Panc1 (cell line): ENCODE results near the gene TRAF4. TPM values are rescaled to one million over a fixed set of nuclear protein-coding genes. Genes with fewer than 3 reads are reported as not detected.
"Not testable (repeated sequence)": the region's sequence is repeated elsewhere in the genome, so short reads cannot be mapped to it uniquely, and the experiment has no call there.

ENCODE experiments used
- ATAC-seq: fragments of 200-7000 bp; cut with Tn5 transposase; 2 replicates; pipeline ENCODE4 v1.9.1; 2020; ENCODE audit warnings: mild to moderate bottlenecking, moderate library complexity
- BruUV-seq: library from RNA; stranded (reverse); fragments of 400-500 nt; replicated peaks from 2 replicates; lab custom pipeline; 2021; lab: Mats Ljungman, UMichigan
- CTCF ChIA-PET: fragments of 300-600 bp; sonication (Branson Sonifier 250); formaldehyde crosslinking; loops from one replicate; lab custom pipeline; 2022; ENCODE audit warnings: antibody characterized with exemption; lab: Charles Lee
- POLR2A ChIA-PET: fragments of 300-600 bp; sonication (Branson Sonifier 250); formaldehyde crosslinking; loops from one replicate; lab custom pipeline; 2022; ENCODE audit warnings: antibody characterized with exemption; lab: Charles Lee
- DNase-seq: peaks from one replicate; pipeline ENCODE4 v3.0.0-alpha.2; 2010; ENCODE audit warnings: low read depth, low spot score
- H3K27ac ChIP-seq: 2 replicates; pipeline ENCODE4 v1.5.1; 2011; ENCODE audit warnings: mild to moderate bottlenecking, low read length, inconsistent platforms
- H3K27me3 ChIP-seq: fragments of 200-500 bp; sonication (Bioruptor generic); 2 replicates; pipeline ENCODE4 v1.6.0; 2014; ENCODE audit warnings: low read length, inconsistent platforms; ENCODE audit not compliant: control insufficient read depth, insufficient read depth
- H3K36me3 ChIP-seq: fragments of 200-500 bp; sonication (Bioruptor generic); 2 replicates; pipeline ENCODE4 v1.5.1; 2014; ENCODE audit warnings: inconsistent platforms, mild to moderate bottlenecking, low read length, moderate library complexity; ENCODE audit not compliant: control insufficient read depth, insufficient read depth
- H3K4me1 ChIP-seq: 2 replicates; pipeline ENCODE4 v1.5.1; 2011; ENCODE audit warnings: inconsistent platforms, mild to moderate bottlenecking, low read length, moderate library complexity; ENCODE audit not compliant: control insufficient read depth, insufficient read depth
- H3K4me3 ChIP-seq, 2 experiments: 2 replicates each; pipeline ENCODE4 v1.5.1; 2011 to 2012; ENCODE audit warnings: low read depth in 2 of 2, low read length in 2 of 2, mild to moderate bottlenecking in 2 of 2, inconsistent platforms in 1 of 2, moderate library complexity in 1 of 2
- H3K9me3 ChIP-seq: fragments of 200-500 bp; sonication (Bioruptor generic); 2 replicates; pipeline ENCODE4 v1.5.1; 2014; ENCODE audit warnings: low read depth, mild to moderate bottlenecking, inconsistent platforms, low read length, moderate library complexity; ENCODE audit not compliant: control insufficient read depth, insufficient read depth
- POLR2AphosphoS5 ChIP-seq: IDR thresholded peaks from 2 replicates; pipeline ENCODE4 v1.6.1; 2012; ENCODE audit warnings: mild to moderate bottlenecking, low read depth, low read length, moderate library complexity
- SIN3A ChIP-seq: IDR thresholded peaks from 2 replicates; pipeline ENCODE4 v1.6.1; 2012; ENCODE audit warnings: low read depth, mild to moderate bottlenecking, low read length, moderate library complexity, borderline replicate concordance; ENCODE audit not compliant: insufficient read depth
- TCF7L2 ChIP-seq: IDR thresholded peaks from 2 replicates; pipeline ENCODE4 v1.6.1; 2011; ENCODE audit warnings: mild to moderate bottlenecking, low read depth, low read length, inconsistent platforms
- in situ Hi-C: cut with HindIII; loops from 2 replicates; pipeline ENCODE4 v1.10.0; 2016; ENCODE audit warnings: low sequenced_read_pairs, low pct_unique_long_range_greater_than_20kb
- intact Hi-C: fragments of 100-400 bp; cut with micrococcal nuclease; formaldehyde crosslinking; loops from one replicate; pipeline ENCODE4 v1.10.0; 2022; ENCODE audit not compliant: unreplicated experiment
- total RNA-seq: library from RNA; stranded (reverse); gene quantifications from one replicate; pipeline ENCODE4 v1.2.1, GENCODE V29; 2021; ENCODE audit not compliant: unreplicated experiment
- TF ChIP-seq, protein P1 (sequence below): fragments of 450-650 bp; IDR thresholded peaks from 2 replicates; pipeline ENCODE4 v1.5.1; 2017; ENCODE audit warnings: mild to moderate bottlenecking
- TF ChIP-seq, protein P2 (sequence below), 2 experiments: IDR thresholded peaks; 2 replicates each; pipeline ENCODE4 v1.6.1; 2011 to 2012; ENCODE audit warnings: low read depth in 2 of 2, control low read depth in 1 of 2, low read length in 1 of 2, mild to moderate bottlenecking in 1 of 2, moderate library complexity in 1 of 2; ENCODE audit not compliant: insufficient read depth in 1 of 2

TRAF4 gene
- total RNA-seq, 1 experiment from 2014 or later = 108 TPM

DNA sequence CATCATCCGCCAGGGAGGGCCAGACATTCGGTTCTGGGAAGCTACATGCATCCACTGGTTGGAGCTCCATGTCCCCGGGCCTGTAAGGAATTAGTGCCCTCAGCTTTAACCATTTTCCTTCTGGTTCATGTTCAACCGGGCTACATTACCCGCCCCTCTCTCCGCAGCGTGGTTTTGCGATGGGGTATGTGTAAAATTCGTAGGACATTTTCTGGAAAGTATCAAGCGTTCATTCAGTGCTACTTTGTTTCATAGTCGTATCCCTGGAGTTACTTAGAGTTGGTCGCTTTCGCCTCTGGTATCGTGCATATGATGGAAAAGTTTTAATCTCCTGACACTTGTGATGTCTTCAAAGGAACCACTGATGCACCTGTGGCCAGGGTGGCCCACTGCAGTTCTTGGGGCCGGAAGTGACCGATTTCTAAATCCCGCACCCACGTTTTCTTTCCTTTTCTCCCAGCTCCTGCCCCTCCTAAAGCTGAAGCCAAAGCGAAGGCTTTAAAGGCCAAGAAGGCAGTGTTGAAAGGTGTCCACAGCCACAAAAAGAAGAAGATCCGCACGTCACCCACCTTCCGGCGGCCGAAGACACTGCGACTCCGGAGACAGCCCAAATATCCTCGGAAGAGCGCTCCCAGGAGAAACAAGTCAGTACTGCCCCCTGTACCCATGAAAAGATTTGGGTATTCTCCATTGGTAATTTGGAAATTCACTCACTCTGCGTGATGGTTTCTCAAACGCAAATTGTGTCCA, 23.4 kb upstream of the TRAF4 start:
- DNase-seq (no peak), ATAC-seq (no peak)
- Histone ChIP-seq H3K9me3 (no peaks in the 10 kb centered on the region), H3K27ac (peak overlapping the region; percentile 99), H3K36me3 (peaks cover 30% of the 10 kb centered on the region), H3K27me3 (no peaks in the 10 kb centered on the region), H3K4me3 (peak overlapping the region; percentile 58 to 88), H3K4me1 (peaks cover 50% of the 10 kb centered on the region)
- intact Hi-C loops = loop anchor here (10.0 kb wide), 1 partner anchor 184 kb away; the partner anchor contains the start of gene DHRS13
- POLR2A ChIA-PET = interaction anchor here (0.6 to 1.6 kb wide), 5 partner anchors 9 to 143 kb away, joined by 3 to 39 read pairs (median 3); partner anchors contain the start of genes ALDOC and PROCA1
- in situ Hi-C loops = no loop called here
- BruUV-seq = TSS peak; percentile 94
- CTCF ChIA-PET = interaction anchor here (0.6 kb wide), 1 partner anchor 106 kb away, joined by 4 read pairs; no protein-coding TSS in a partner anchor
- TF ChIP-seq POLR2AphosphoS5 (no peak; the same call in 1 of the 2 replicates), TCF7L2 (no peak), SIN3A (no peak)
- TF ChIP-seq, protein P1, sequence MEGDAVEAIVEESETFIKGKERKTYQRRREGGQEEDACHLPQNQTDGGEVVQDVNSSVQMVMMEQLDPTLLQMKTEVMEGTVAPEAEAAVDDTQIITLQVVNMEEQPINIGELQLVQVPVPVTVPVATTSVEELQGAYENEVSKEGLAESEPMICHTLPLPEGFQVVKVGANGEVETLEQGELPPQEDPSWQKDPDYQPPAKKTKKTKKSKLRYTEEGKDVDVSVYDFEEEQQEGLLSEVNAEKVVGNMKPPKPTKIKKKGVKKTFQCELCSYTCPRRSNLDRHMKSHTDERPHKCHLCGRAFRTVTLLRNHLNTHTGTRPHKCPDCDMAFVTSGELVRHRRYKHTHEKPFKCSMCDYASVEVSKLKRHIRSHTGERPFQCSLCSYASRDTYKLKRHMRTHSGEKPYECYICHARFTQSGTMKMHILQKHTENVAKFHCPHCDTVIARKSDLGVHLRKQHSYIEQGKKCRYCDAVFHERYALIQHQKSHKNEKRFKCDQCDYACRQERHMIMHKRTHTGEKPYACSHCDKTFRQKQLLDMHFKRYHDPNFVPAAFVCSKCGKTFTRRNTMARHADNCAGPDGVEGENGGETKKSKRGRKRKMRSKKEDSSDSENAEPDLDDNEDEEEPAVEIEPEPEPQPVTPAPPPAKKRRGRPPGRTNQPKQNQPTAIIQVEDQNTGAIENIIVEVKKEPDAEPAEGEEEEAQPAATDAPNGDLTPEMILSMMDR = no peak
- TF ChIP-seq, protein P2, sequence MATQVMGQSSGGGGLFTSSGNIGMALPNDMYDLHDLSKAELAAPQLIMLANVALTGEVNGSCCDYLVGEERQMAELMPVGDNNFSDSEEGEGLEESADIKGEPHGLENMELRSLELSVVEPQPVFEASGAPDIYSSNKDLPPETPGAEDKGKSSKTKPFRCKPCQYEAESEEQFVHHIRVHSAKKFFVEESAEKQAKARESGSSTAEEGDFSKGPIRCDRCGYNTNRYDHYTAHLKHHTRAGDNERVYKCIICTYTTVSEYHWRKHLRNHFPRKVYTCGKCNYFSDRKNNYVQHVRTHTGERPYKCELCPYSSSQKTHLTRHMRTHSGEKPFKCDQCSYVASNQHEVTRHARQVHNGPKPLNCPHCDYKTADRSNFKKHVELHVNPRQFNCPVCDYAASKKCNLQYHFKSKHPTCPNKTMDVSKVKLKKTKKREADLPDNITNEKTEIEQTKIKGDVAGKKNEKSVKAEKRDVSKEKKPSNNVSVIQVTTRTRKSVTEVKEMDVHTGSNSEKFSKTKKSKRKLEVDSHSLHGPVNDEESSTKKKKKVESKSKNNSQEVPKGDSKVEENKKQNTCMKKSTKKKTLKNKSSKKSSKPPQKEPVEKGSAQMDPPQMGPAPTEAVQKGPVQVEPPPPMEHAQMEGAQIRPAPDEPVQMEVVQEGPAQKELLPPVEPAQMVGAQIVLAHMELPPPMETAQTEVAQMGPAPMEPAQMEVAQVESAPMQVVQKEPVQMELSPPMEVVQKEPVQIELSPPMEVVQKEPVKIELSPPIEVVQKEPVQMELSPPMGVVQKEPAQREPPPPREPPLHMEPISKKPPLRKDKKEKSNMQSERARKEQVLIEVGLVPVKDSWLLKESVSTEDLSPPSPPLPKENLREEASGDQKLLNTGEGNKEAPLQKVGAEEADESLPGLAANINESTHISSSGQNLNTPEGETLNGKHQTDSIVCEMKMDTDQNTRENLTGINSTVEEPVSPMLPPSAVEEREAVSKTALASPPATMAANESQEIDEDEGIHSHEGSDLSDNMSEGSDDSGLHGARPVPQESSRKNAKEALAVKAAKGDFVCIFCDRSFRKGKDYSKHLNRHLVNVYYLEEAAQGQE (IDR thresholded peaks at IDR 0.05; ENCODE audit: insufficient read depth in 1 of 2, low read depth in 2 of 2, low read length in 1 of 2) = no peak

DNA sequence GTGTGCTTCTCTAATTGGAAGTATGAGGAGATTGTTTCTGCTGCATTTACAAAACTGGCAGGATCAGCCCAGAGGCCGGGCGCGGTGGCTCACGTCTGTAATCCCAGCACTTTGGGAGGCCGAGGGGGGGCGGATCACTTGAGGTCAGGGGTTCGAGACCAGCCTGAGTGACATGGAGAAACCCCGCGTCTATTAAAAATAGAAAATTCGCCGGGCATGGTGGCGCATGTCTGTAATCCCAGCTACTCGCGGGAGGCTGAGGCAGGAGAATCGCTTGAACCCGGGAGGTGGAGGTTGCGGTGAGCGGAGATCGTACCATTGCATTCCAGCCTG, 22.8 kb upstream of the TRAF4 start:
- peaks cover 46% of the 10 kb centered on the region for H3K4me1 ChIP-seq
- TF ChIP-seq SIN3A = 0 out of 2 replicates have a peak, but pooled peaks have one; percentile 16
- DNase-seq, BruUV-seq, H3K9me3 ChIP-seq, in situ Hi-C loops, ATAC-seq, H3K27me3 ChIP-seq, CTCF ChIA-PET: not testable (repeated sequence)
- intact Hi-C loops = loop anchor here (10.0 kb wide), 1 partner anchor 184 kb away; the partner anchor contains the start of gene DHRS13
- peak overlapping the region; percentile 99 for H3K27ac ChIP-seq
- peaks cover 30% of the 10 kb centered on the region for H3K36me3 ChIP-seq
- peak overlapping the region; percentile 58 to 88 for H3K4me3 ChIP-seq
- POLR2A ChIA-PET = interaction anchor here (1.0 kb wide), 1 partner anchor 30 kb away, joined by 3 read pairs; no protein-coding TSS in a partner anchor
